Right lung (tissue), 5 donors: ENCODE measurements around the gene IQSEC1. TPM values are rescaled to one million over a fixed set of nuclear protein-coding genes. Genes with fewer than 3 reads are reported as not detected.

Experiments
- DNase-seq, 2 donors: peaks; one replicate each; pipeline ENCODE4 v3.0.0-alpha.2; 2013
- polyA plus RNA-seq, 5 donors: library from polyadenylated mRNA; unstranded; fragments of 120-200 nt; gene quantifications; one replicate each; pipeline versions ENCODE4 v1.2.1 to v1.2.3, GENCODE V29; 2013; ENCODE audit warnings: inconsistent platforms in 1 of 5, low replicate concordance in 1 of 5; ENCODE audit not compliant: insufficient read length in 5 of 5, insufficient read depth in 1 of 5

IQSEC1 gene
- polyA plus RNA-seq, 5 donors = 21.7 to 31.2 (median 29.6) TPM

DNA sequence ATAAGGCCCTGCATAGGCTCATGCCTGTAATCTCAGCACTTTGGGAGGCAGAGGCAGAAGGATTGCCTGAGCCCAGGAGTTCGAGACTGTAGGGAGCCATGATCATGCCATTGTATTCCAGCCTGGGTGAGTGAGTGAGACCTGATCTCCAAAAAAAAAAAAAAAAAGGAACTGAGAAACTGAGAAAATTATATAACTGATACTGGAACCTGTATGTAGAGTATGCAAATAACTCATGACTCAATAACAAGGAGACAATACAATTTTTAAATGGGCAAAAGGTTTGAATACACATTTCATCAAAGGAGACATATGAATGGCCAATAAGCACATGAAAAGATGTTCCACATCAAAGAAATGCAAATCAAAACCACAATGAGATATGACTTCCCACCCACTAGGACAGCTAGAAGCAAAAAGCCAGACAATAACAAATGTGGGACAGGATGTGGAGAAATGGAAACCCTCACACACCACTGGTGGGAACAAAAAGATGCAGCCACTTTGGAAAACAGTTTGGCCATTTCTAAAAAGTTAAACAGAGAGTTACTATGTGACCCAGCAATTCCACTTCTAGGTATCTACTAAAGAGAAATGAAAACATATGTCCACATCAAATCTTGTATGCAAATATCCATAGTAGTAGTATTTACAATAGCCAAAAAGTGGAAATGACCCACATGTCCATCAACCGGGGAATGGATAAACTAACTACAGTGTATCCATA, 70.7 kb downstream of the IQSEC1 start:
- DNase-seq = no peak

DNA sequence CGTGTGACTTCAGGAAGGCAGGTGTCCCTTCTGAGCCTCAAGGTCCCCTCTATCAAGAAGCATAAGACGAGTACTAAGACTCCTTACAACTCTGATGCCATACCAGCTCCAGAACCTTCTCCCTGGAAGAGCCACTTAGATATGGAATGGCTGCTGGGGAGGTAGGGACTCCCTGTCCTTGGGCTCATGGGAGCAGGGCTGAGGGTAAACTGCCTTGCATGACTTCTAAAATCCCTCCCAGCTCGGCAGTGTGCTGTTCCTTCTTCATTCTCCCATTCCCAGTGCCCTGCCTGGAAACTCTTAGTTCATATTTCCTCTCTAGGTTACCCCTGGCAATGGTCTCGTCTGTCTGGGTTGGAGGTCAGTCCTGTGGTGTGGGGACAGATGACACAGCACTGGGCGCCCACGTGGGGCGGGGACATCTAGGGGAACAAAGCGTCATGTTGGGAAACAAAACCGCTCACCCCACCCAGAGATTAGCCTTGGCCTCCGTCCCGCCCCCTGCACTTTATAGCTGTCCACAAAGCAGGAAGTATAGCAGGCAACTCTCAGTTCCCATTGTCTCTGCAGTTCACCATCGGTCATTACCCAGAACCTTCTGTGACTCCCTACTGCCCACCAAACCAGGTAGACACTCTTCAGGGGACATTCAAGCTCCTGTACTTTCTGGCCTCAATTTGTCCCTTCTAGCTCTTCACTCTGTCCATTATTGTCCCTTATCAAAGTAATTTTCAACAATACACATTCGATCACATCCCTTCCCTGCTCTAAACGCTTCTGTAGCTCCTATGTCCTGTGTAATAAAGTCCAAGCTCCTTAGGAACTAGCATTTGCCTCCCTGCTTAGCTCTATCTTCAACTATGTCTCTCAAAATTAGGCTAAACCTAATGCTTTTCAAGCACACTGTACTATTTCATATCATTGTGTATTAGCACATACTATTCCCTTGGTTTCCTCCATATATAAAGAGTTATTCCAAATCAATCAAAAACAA, 73.8 kb downstream of the IQSEC1 start:
- no peak for DNase-seq

DNA sequence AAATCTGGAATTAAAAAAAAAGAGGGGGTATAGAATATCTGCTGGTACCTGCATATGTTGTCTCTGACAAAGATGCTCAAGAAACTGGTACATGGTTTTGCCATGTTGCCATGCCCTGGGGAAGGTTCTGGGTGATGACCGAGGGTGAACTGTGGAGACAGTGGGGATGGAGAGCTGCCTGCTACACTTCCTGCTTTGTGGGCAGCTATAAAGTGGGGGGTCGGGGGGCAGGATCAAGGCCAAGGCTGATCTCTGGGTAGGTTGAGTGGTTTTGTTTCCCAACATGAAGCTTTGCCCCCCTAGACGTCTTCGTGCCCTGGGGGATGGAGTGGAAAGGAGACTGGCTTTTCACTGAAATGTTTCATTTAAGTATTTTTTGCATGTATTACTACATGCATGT, 74.6 kb downstream of the IQSEC1 start:
- DNase-seq = no peak

DNA sequence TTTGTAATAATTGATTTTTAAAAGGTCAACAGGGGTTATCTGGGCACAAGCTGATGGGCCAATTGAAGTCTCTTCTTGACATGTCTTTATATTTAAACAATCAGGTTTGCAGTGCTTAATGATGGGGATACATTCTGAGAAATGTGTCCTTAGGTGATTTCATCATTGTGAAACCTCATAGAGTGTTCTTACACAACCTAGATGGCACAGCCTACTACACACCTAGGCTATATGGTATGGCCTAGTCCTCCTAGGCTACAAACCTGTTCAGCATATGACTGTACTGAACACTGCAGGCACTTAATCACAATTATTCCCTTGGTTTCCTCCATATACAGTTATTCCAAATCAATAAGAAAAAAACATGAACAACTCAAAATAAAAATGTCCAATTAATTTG, 75.8 kb downstream of the IQSEC1 start:
- DNase-seq = no peak

DNA sequence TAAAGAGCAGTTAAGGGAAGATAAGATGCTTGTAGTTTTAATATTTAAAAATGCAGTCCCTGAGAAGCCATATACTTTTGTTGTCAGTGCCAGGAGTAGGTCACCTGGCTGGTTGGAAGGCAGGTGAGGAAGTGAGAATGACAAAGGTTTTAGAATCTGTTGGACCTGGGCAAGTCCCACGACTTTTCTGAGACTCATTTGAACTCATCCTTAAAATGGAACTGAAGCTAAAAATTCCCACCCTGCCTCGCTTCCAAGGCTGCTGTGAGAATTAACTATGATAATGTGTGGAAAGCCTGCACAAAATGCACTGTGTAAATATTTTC, 77.1 kb downstream of the IQSEC1 start:
- DNase-seq = no peak

DNA sequence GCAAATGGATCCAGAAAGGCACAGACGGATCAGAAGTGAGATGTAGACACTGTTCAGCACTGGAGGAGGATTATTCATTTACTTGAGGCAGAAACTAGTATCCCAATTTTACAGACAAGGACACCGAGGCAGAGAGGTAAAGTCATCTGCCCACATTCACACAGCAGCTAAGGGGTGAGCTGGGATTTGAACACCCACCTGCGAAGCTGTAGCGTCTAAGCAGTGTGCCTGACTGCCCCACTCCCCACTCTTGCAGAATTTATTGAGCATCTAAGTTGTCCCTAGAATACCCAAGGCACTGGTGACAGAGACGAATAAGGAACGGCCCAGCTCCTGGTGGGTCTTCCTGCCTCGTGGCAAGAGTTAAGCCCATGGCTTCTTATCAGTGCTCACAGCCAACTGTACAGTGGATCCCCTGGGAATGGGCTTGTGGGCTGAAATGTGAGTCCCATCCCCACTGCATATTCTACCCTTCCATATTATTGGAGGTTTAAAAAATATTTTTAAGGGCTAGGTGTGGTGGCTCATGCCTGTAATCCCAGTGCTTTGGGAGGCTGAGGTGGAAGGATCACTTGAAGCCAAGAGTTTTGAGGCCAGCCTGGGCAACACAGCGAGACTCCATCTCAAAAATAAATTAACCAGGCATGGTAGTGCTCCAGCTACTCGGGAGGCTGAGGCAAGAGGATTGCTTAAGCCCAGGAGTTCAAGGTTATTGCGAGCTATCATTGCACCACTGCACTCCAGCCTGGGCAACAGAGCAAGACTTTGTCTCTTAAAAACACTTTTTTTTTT, 77.6 kb downstream of the IQSEC1 start:
- DNase-seq = no peak

DNA sequence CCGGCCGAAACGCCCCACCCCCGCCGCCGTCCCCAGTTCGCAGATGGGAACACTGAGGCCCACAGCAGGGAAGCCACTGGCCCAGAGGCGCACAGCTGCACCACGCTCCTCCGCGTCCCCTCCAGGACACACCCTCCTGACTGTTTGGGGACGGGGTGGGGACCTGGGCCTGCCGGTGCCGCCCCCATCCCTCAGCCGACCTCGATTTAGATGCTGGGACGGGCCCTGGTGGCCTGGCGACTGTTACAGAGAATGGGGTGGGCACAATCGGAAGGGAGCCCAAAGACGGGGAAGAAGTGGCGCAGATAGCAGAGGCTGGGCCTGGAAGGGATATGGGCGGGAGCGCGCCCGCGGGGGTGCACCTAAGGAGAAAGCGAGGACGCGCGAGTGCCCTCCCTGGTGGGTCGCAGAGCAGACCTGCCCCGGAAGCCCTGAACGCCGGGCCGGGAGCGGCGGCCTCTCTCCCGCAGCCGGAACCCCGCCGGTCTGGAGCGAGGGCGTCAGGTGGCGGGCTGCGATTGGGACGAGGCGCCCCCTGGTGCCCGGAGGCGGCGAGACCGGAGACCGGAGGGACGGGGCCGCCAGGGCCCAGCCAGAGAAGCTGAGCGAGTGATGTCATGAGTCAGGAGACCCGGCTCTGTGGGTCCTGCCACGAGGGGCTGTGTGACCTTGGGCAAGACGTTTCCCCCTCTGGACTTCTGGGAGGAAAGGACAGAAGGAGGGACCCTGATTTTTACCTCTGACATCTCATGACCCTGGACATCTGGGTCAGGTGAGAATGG, 78.4 kb downstream of the IQSEC1 start:
- DNase-seq = peak; percentile 70 to 77

DNA sequence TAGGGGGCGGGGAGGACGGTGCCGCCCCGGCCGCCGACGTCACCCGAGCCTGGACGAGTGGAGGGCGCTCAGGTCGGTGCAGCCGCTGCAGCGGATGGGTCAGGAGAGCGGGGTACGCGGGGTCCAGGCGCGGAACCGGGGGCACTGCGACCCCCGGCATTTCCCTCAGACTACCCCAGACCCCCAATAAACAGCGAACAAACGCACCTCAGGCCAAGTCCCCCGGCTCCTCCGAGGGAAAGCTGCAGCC, 78.9 kb downstream of the IQSEC1 start:
- no peak for DNase-seq

DNA sequence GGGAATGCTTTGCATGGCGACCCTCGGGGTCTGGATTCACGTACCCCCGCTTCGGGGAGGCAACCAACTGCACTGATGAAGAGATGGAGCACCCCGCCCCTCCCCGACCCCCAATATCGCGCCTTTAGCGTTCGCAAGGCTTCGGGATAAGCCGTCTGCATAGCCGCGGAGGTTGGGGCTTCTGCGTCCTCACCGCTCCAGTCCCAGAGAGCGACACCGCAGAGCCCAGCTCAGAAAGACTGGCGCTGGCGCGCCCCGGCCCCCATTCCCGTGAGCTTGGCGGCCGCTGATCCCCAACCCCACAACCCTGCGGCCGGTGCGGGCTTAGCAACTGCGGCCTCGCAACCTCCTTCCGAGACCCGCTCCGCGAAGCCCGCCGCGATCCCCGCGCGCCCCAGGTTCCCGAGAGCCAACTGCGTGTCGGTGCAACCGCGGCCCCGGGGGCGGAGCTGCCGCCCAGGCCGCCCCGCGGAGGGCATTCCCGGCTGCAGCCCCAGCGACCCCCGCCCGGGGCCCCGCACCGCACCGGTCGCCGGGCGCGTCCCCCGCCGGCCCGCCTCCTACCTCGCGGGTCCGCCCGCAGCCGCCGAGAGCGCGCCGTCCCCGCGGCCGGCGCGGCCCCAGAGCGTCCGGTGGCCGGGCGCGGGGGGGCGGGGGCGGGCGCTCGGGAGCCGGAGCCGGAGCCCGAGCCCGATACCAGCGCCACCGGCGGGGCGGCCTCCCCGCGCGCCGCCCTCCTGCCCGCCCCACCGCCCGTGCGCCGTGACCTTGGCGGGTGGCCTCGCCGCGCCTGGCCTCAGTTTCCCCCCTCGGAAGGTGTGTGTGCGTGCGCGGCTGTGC, 79.5 kb downstream of the IQSEC1 start:
- no peak for DNase-seq

DNA sequence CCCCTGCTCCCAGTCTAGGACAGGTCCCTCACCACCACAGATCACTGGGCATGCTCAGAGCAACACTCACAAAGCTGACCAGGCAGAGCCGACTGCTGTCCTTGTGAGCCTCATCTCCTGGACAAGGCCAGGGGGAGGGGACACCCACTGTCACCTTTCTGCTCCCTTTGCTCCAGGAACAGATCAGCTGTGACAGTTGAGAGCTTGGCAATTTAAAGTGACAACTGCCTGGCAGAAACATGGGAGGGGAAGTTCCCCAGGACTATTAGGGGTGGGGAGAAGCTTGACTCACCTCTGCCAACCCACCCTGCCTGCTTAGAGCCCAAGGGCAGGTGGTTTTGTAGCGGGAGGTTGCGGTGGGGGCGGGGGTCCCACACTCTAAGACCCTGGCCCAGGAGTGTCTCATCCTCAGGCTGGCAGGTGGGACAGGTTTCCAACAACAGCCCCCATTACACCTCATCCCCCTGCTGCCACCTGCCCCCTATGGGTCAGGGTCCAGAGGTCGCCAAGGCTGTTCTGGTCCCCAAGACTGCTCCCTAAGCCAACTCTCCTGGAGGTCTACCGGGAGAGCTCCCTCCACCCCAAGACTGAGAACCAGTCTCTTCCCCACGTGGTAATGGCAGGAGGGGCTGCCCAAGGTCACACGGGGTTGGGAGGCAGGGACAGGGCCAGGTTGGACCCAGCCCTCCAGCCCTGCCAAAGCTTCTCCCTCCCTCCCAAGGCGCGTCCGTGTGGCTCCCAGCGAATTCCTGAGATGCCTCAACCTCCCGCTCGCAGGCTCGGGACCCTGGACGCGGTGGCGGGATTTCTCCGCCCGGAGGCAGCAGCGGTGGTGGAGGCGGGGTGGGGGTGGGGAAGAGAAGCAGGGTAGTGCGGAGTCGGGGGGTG, 80.4 kb downstream of the IQSEC1 start:
- no peak for DNase-seq

DNA sequence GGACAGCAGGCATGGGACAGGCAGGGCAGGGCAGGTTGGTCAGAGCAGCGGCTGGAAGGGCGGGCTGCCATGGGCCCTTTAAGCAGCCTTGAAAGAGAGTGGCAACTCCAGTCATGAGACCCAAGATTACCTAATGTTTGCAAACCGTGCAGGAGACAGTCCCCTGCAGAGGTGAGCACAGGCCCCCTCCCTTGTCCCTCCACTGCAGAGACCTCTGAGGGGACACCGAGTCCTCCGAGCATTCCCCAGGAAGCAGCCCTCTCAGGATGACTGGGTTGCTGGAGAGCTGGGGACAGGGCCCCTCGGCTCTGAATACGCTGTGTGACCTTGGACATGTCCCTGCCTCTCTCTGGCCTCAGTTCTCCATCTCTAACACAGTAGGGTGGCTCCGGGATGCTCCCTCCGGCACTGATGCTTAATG, 81.4 kb downstream of the IQSEC1 start:
- no peak for DNase-seq

DNA sequence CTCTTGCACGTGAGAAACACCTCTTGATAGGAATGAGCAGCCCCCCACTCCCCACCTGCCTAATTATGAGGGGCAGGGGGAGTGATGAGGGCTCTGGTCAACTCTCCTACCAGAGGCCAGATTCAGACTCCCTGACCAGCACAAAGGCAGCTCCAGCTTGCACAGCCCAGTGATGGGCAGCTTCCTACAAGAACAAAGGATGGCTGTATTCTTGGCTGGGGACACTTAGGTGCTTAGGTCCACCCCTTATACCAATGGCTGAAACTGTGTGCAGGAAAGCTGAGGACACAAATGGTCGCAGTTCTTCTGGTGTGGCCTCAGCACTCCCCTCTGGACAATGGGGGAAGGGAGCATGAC, 81.8 kb downstream of the IQSEC1 start:
- DNase-seq = no peak

DNA sequence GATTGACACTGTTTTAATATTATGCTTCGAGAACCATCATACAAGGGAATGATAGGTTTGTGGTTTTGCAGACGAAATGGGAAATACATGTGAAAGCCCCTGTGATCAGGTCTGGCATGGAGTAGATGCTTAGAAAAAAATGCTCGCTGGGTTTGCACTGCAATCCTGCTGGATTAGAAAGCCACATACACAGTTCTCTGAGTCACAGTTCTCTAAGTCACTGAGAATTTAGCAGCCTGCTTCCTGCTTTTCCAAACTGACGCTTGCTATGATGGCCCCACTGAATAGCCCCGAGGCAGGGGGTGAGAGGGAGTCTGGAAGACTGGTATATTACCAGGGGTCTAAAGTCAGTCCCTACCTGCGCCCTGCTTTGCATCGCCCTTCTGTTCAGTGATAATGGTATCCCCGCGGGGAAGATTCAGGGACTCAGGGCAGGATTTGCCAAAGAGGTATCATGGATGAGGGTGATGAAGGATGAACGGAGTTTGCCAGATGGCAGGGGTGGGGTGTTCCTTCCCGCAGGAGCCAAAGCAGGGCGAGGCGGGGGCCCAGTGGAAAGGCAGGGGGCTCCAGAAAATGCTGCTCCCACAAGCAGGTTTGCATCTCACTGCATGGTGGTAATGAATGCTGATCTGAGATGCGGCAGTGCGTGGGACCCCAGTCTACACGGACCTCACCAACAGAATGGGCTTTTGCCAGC, 82.3 kb downstream of the IQSEC1 start:
- no peak for DNase-seq

DNA sequence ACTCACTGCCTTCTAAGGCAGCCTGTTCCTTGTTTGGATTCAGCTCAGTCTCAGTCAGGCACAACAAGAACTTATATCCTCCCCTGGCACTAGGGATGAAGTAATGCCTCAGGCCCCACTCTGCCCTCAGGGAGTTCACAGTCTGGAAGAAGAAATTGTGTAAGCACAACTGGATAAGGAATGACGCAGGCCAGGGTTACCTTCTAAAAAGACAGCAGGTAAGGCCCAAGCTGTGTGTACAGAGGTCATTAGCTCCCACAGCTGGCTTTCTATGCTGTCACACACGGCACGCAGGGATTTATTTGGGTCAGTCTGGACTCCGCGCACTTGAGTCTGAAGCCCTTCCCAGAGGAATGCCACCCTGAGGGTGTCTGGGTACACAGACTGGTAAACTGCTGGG, 82.9 kb downstream of the IQSEC1 start:
- no peak for DNase-seq

DNA sequence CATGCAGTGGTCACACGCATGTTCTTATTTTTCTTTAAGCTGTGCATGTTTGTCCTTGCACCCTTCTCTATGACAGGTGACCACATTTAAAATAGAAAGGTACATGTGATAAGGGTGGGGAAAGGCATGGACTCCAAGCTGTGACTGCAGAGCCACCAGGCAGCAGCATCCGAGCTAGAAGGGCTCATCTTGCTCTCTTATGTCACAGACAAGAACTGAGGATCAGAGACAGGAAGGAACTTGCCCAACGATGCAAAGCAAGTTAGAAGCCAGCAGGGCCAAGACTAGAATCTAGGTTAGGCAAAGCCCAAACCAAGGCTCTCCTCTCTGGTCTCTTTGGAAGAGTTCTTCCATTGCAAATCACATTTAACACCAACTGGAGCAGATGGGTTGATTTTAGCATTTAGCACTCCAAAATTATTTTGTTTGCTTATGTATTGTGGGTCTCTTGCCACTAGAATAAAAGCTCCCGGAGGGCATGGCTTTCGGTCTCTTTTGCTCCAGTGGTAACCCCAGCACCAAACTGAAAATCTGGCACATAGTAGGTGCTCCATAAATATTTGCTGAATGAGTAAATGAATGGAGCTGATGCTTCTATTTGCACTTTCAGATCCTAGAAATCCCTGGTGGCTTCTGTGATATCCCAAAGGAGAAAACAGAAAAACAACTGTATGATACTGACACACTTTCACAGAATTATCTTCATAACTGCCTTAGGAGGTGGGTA, 84.3 kb downstream of the IQSEC1 start:
- DNase-seq = no peak

DNA sequence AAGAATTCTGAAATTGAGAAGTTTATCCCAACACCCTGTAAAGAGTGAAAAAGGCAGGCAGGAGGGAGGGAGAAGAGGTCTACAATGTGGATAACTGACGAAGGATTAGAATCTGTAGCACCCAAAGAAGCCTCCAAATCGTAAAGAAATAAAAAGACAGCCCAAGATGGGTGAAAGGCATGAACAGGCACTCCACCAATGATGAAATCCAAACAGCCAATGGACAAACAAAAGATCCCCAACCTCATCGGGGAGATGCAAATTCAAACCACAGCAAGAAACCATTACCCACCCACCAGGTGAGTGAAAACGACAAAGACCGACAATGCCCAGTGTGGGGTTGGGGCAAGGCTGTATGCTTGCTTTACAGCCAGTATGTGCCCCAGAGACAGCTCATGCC, 85.6 kb downstream of the IQSEC1 start:
- DNase-seq = no peak

DNA sequence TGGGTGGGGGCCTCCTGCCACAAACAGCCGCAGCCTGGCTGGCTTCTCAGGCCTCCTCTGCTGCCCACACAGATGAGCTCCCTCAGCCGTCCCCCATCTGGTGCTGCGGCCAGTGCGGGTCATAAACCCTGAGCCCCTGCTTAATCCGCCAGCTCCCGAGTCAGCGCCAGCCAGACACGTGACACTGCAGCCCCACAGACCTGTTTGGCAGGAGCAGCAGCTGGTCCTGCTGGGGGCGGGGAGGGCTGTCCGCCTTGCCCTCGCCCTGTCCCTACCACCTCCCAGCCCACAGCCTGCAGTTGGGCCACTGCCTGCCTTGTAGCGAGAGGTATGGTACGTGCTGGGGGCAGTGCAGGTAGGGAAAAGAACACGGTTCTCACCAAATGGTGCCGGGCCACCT, 86.2 kb downstream of the IQSEC1 start:
- DNase-seq = no peak

DNA sequence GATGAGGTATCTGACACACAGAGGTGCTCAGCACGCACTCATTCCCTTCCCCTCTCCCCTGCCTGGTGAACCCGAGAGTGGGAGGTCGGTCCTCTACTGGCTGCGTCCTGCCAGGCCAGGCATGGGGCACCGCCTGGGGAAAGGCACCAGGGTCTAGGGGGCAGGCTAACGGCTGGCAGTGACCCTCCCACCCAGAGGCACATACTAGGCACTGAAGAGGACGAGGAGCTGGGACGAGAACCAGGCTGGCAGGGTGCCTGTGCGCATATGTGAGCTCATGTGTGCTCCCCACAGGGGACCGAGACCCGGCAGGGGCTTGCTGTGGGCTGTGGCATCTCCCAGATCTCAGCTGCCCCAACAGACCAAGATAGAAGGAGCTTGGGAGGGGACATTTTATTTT, 86.7 kb downstream of the IQSEC1 start:
- no peak for DNase-seq

DNA sequence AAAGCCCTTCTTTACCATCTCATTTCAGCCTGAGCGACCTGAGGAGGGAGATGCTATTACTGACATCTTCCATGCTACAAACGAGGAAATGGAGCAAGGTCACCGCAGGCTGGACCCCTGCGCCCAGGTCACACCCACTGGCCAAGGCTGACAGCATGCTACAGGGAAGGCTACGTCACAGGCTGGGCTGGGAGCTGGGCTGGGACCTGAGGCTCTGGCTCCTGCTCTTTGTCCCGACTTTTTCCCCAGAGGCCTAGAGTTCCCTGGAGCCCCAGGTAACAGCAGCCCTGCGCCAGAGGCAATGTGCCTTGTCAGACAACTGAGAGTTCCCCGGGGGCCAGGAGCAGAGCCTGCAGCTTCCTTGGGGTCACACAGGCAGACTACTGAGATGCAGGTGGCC, 87.2 kb downstream of the IQSEC1 start:
- no peak for DNase-seq
